IPS-NIHi7 (cell line): Measurements from ENCODE around the gene SVEP1.
A peak's percentile ranks its signal among the peaks of the same experiment; 100 is the strongest.
"Not testable (repeated sequence)": the region's sequence is repeated elsewhere in the genome, so short reads cannot be mapped to it uniquely, and the experiment has no call there.

Experiments
- DNase-seq: peaks from one replicate; pipeline ENCODE4 v3.0.0; 2012; ENCODE audit warnings: mixed read lengths; ENCODE audit errors: extremely low spot score

The SVEP1 gene

GRCh38 chr9:110579034-110579861, at the start of gene SVEP1:
Gene SVEP1 (minus strand): TSS chr9:110579741. CDS start chr9:110579543, 198 bp downstream.
- DNase-seq, result peak; percentile 60

- no peak for DNase-seq
These were observed 46.7 kb upstream of the SVEP1 start for GRCh38 chr9:110626101-110626829.

GRCh38 chr9:110623462-110624025, 44.0 kb upstream of the SVEP1 start:
- DNase-seq, result peak; percentile 47

- DNase-seq, result no peak
These were observed 42.8 kb upstream of the SVEP1 start for GRCh38 chr9:110622368-110622767.

GRCh38 chr9:110620726-110621125, 41.2 kb upstream of the SVEP1 start:
- DNase-seq, result no peak

- no peak for DNase-seq
These were observed 40.3 kb upstream of the SVEP1 start for GRCh38 chr9:110619831-110620230.

GRCh38 chr9:110615498-110615897, 36.0 kb upstream of the SVEP1 start:
- no peak for DNase-seq

- DNase-seq, result not testable (repeated sequence)
These were observed 35.0 kb upstream of the SVEP1 start for GRCh38 chr9:110614576-110614975.

- DNase-seq, result no peak
These were observed 26.7 kb upstream of the SVEP1 start for GRCh38 chr9:110606179-110606790.

GRCh38 chr9:110605565-110605964, 26.0 kb upstream of the SVEP1 start:
- no peak for DNase-seq

GRCh38 chr9:110604171-110604601, 24.6 kb upstream of the SVEP1 start:
- no peak for DNase-seq

GRCh38 chr9:110602281-110602680, 22.7 kb upstream of the SVEP1 start:
- peak; percentile 64 for DNase-seq

GRCh38 chr9:110601098-110601497, 21.6 kb upstream of the SVEP1 start:
- peak; percentile 62 for DNase-seq

- DNase-seq, result no peak
These were observed 19.9 kb upstream of the SVEP1 start for GRCh38 chr9:110599468-110599867.

GRCh38 chr9:110592044-110592830, 12.7 kb upstream of the SVEP1 start:
- no peak for DNase-seq

- DNase-seq, result no peak
These were observed 12.0 kb upstream of the SVEP1 start for GRCh38 chr9:110591526-110591925.

- DNase-seq, result no peak
These were observed 11.3 kb upstream of the SVEP1 start for GRCh38 chr9:110590816-110591215.

GRCh38 chr9:110588296-110588695, 8.8 kb upstream of the SVEP1 start:
- DNase-seq, result no peak

GRCh38 chr9:110583237-110583636, 3.7 kb upstream of the SVEP1 start:
- DNase-seq, result no peak

GRCh38 chr9:110582156-110582555, 2.6 kb upstream of the SVEP1 start:
- DNase-seq, result no peak

GRCh38 chr9:110580850-110581249, 1.3 kb upstream of the SVEP1 start:
- no peak for DNase-seq
